MCF 10A (cell line): ENCODE data around the gene STK25. TPM values are rescaled to one million over a fixed set of nuclear protein-coding genes. Genes with fewer than 3 reads are reported as not detected.

Experiments
- BruUV-seq: library from RNA; stranded (reverse); fragments of 400-500 nt; replicated peaks from 2 replicates; lab custom pipeline; 2021; lab: Mats Ljungman, UMichigan
- CTCF ChIA-PET: fragments of 300-600 bp; sonication (Branson Sonifier 250); formaldehyde crosslinking; extraction: SDS; loops from one replicate; lab custom pipeline; 2021; ENCODE audit warnings: antibody characterized with exemption, inconsistent platforms; lab: Yijun Ruan, JAX
- POLR2A ChIA-PET: fragments of 300-600, 350-650 bp; sonication (Branson Sonifier 250); formaldehyde crosslinking; extraction: SDS; loops from one replicate; lab custom pipeline; 2020; ENCODE audit warnings: antibody characterized with exemption, inconsistent platforms; lab: Yijun Ruan, JAX
- DNase-seq: peaks from one replicate; pipeline ENCODE4 v3.0.0-alpha.2; 2018; ENCODE audit not compliant: unreplicated experiment
- H3K27ac Mint-ChIP-seq: one replicate; pipeline ENCODE4 v1.8.0; 2022; ENCODE audit warnings: mild to moderate bottlenecking, low read depth, mixed read lengths; ENCODE audit not compliant: unreplicated experiment
- H3K27me3 Mint-ChIP-seq: one replicate; pipeline ENCODE4 v1.8.0; 2022; ENCODE audit warnings: mixed read lengths; ENCODE audit not compliant: insufficient read depth, unreplicated experiment
- H3K36me3 Mint-ChIP-seq: one replicate; pipeline ENCODE4 v1.8.0; 2022; ENCODE audit warnings: mild to moderate bottlenecking, moderate library complexity, mixed read lengths; ENCODE audit not compliant: insufficient read depth, unreplicated experiment
- H3K4me1 Mint-ChIP-seq: one replicate; pipeline ENCODE4 v1.8.0; 2022; ENCODE audit warnings: mixed read lengths; ENCODE audit not compliant: insufficient read depth, unreplicated experiment
- H3K4me3 Mint-ChIP-seq: one replicate; pipeline ENCODE4 v1.8.0; 2022; ENCODE audit warnings: mild to moderate bottlenecking, moderate library complexity, mixed read lengths; ENCODE audit not compliant: unreplicated experiment
- H3K9me3 Mint-ChIP-seq: one replicate; pipeline ENCODE4 v1.8.0; 2022; ENCODE audit warnings: mixed read lengths; ENCODE audit not compliant: unreplicated experiment
- intact Hi-C: fragments of 100-400 bp; cut with micrococcal nuclease; formaldehyde crosslinking; loops from 2 replicates; pipeline ENCODE4 v1.14.1; 2022
- total RNA-seq: library from RNA; stranded (reverse); gene quantifications from 2 replicates; pipeline ENCODE4 v1.2.3, GENCODE V29; 2022
- TF ChIP-seq, protein P1 (sequence below): fragments of 200-600 bp; IDR thresholded peaks from one replicate; pipeline ENCODE4 v1.8.0; 2022; ENCODE audit warnings: antibody characterized with exemption, mild to moderate bottlenecking; ENCODE audit not compliant: unreplicated experiment

STK25 gene
- total RNA-seq, 1 experiment from 2014 or later: 117 TPM

DNA sequence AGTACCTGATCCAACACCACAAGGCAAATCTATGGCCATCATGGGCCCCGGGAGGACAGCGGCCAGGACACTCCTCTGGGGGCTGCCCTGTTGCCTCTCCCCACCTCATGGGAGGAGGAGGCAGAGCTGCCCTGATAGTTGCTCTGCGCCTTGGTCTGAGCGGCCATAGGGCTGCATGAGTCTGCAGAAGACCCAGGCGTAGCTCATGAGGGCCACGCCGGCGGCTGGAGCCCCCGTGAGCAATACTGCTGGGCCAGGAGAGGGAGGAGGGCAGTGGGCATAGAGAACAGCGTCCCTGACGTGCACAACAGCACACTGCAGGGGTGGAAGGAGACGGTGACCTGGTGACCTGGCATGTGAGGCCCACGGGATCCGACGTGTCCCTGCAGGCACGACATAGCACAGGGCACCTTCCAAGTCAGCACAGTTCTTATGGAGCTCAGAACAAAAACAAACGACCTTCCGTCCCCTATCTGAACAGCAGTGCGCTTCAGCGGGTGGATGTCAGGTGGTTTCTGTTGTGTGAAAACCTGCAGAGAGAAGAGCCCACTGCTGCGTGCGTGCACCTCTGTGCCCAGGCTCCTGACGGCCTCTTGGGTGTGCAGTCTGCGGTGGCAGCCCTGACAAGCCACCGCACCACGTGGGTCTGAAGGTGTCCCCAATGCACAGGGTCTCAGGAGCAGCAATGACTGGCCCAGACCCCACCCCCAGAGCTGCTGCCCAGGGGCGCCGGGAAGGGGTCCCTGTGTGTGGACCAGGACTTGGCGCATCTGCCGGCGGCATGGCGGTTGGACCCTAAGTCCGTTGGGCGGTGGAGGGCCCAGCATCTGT is 13.0 kb downstream of the STK25 start:
- H3K9me3 Mint-ChIP-seq: no peaks in the 10 kb centered on the region
- ChIA-PET POLR2A (no interaction called here), CTCF (no interaction called here)
- BruUV-seq: no TSS peak
- H3K36me3 Mint-ChIP-seq: peaks cover 24% of the 10 kb centered on the region
- no peak for DNase-seq
- no peaks in the 10 kb centered on the region for H3K27me3 Mint-ChIP-seq
- H3K27ac Mint-ChIP-seq: no peak overlapping the region
- intact Hi-C loops: no loop called here
- H3K4me3 Mint-ChIP-seq: no peak overlapping the region
- H3K4me1 Mint-ChIP-seq: no peaks in the 10 kb centered on the region
- TF ChIP-seq, protein P1, sequence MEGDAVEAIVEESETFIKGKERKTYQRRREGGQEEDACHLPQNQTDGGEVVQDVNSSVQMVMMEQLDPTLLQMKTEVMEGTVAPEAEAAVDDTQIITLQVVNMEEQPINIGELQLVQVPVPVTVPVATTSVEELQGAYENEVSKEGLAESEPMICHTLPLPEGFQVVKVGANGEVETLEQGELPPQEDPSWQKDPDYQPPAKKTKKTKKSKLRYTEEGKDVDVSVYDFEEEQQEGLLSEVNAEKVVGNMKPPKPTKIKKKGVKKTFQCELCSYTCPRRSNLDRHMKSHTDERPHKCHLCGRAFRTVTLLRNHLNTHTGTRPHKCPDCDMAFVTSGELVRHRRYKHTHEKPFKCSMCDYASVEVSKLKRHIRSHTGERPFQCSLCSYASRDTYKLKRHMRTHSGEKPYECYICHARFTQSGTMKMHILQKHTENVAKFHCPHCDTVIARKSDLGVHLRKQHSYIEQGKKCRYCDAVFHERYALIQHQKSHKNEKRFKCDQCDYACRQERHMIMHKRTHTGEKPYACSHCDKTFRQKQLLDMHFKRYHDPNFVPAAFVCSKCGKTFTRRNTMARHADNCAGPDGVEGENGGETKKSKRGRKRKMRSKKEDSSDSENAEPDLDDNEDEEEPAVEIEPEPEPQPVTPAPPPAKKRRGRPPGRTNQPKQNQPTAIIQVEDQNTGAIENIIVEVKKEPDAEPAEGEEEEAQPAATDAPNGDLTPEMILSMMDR: no peak

DNA sequence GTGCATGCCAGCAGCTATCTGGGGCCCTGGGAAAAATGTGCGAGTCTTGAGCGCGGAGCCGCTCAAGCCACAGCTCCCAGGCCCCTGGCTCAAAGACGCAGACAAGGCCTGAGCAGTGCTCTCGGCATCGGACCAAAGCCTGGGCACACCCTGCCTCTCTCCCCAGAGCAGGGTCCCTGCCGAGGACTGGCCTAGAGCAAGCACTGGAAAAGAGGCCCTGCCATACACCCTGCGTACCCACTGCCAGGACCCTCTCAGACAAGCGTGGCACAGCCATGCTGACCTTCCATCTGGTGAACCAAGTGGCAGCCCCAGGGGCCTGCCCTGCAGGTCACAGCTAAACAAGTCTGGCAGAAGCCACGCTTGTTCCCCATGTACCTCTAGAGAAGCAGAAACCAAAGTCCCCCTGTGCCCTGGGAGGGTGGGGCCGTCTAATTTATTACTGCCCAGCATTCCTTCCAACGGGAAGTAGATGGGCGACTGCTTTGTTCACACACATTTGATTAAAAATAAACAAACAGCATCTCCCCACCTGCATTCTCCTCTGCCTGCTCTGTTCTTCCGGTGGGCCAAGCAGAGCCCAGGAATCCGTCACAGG is 14.0 kb downstream of the STK25 start:
- intact Hi-C loops: no loop called here
- no peaks in the 10 kb centered on the region for H3K9me3 Mint-ChIP-seq
- TF ChIP-seq, protein P1: no peak
- ChIA-PET POLR2A (no interaction called here), CTCF (no interaction called here)
- no TSS peak for BruUV-seq
- no peak overlapping the region for H3K27ac Mint-ChIP-seq
- H3K4me1 Mint-ChIP-seq: no peaks in the 10 kb centered on the region
- DNase-seq: no peak
- peaks cover 26% of the 10 kb centered on the region for H3K36me3 Mint-ChIP-seq
- H3K27me3 Mint-ChIP-seq: no peaks in the 10 kb centered on the region
- no peak overlapping the region for H3K4me3 Mint-ChIP-seq

DNA sequence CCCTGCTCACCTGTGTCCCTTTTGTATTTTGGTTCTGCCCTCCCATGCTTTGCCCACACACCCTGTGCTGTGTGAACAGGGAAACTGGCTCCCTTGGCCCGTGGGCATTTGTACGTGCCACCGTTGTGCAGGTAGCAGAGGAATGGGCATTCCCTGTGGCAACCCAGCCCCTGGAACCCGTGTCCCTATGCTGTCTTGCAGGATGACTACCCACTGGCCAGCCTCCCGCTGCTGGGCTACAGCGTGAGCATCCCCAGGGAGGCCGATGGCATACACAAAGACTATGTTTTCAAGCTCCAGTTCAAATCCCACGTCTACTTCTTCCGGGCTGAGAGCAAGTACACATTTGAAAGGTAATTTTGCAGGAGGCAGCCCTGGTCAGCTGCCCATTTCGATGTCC is 15.3 kb downstream of the STK25 start:
- CTCF ChIA-PET: no interaction called here
- no TSS peak for BruUV-seq
- Mint-ChIP-seq H3K27ac (no peak overlapping the region), H3K27me3 (no peaks in the 10 kb centered on the region), H3K36me3 (peaks cover 20% of the 10 kb centered on the region), H3K4me3 (no peak overlapping the region), H3K9me3 (no peaks in the 10 kb centered on the region), H3K4me1 (no peaks in the 10 kb centered on the region)
- TF ChIP-seq, protein P1: no peak
- intact Hi-C loops: no loop called here
- DNase-seq: no peak
- POLR2A ChIA-PET: no interaction called here

DNA sequence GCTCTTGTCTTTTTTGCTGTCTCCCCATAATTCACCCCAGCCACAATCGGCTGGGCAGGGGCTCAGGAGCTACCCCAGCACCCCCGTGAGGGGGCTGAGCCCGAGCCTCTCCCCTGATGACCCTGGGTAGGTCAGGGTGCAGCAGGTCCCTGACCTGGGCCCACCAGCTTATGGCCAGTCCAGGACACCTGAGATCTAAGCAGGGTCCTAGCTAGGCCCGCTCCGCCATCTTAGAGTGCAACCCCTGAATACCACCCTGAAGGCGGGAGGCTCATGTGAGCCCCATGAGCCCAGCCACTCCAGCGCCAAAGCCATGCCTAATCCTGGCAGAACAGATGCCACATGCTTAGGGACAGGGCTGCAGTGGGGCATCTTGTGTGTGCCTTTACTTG is 16.2 kb downstream of the STK25 start:
- no peak overlapping the region for H3K4me3 Mint-ChIP-seq
- DNase-seq: no peak
- H3K36me3 Mint-ChIP-seq: peaks cover 19% of the 10 kb centered on the region
- H3K27ac Mint-ChIP-seq: no peak overlapping the region
- ChIA-PET CTCF (no interaction called here), POLR2A (interaction anchor here (1.2 kb wide), 2 partner anchors 9 to 10 kb away, joined by 3 to 4 read pairs; no protein-coding TSS in a partner anchor)
- TF ChIP-seq, protein P1: no peak
- H3K4me1 Mint-ChIP-seq: no peaks in the 10 kb centered on the region
- H3K9me3 Mint-ChIP-seq: no peaks in the 10 kb centered on the region
- no peaks in the 10 kb centered on the region for H3K27me3 Mint-ChIP-seq
- intact Hi-C loops: no loop called here
- no TSS peak for BruUV-seq
